GM12892 (cell line): ENCODE measurements around the gene DCUN1D4.

ENCODE experiments used
- POLR2A ChIP-seq: IDR thresholded peaks from 2 replicates; pipeline ENCODE4 v1.6.1; 2011; ENCODE audit warnings: low read depth, low read length, control low read depth
- POLR2AphosphoS5 ChIP-seq: IDR thresholded peaks from 2 replicates; pipeline ENCODE4 v1.6.1; 2011; ENCODE audit warnings: low read depth, low read length, control low read depth

GRCh38 chr4:51830156-51830720, 12.7 kb upstream of the DCUN1D4 start:
- TF ChIP-seq POLR2A (no peak), POLR2AphosphoS5 (no peak)
